Measurements from ENCODE around the gene MFNG.

The MFNG gene

GRCh38 chr22:37420686-37421467 lies 65.3 kb downstream of the MFNG start:
- no peak for DNase-seq

DNA sequence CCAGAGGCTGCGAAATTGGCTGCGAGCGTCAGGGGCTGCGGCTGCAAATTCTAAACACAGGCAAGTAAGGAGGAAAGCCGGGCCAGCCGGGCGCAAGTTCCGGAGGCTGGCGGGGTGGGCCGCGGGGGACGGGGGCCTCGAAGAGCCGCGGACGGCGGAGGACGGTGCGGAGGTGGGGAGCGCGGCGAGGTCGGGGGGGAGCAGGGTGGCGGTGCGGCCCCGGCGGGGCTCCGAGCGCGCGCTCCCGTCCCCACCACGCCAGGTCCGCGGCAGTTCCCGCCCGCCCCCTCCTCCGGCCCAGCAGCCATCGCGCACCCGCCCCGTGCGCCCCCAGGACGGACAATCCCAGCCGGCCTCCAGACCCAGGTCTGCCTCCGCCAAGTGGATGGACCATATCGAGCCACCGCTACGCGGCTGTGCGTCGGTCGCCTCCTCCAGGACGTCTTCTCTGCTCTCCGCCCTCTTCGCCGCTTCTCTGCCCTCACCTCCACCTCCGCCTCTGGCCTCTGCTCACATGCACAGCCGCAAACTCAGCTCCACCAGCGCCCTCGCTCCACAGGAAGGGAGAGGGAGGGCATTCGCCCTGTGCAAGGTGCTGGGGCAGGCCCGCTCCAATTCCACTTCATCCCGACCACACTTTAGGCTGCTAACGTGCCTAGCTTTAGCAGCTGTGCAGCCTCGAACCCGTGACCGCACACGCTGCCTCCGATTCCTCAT lies 66.1 kb downstream of the MFNG start:
- no peak for DNase-seq

DNA sequence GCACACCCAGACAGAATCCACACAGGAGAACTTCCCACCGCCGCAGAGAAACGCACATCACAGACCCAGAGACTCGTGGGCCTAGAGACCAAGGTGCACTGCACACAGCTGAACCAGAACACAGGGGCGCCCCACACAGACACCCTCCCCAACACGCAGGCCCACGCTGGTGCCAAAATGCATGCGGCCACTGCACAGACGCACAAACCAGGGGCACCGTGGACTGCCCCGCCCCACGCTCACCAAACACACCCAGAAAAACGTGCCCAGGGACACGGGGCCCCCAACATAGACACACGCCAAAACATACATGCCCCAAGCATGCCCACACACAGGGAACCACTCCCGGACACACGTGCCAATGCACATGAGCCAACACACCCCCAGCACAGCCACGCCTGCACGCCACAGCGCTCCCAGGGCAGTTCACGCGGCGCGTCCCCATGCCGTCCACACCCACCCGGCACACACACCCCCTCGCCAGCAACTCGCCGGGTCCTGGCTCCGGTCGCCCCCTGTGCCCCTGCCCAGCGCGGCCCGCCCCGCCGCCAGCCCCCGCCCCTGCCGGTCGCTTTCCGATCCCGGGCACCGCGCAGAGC lies 66.7 kb downstream of the MFNG start:
- no peak for DNase-seq

All from activated CD4-positive, CD25-positive, alpha-beta regulatory T cell treated with anti-CD3 and anti-CD28 coated beads, Interleukin-2, amount 50 U/mL, for 72 hours (primary cell).